Kidney epithelial cell (primary cell): ENCODE measurements around the gene TDRD1. TPM values are rescaled to one million over a fixed set of nuclear protein-coding genes. Genes with fewer than 3 reads are reported as not detected.

Source experiments
- DNase-seq: peaks from one replicate; pipeline ENCODE4 v3.0.0-alpha.2; 2010; ENCODE audit warnings: low read depth
- H3K27me3 ChIP-seq: 2 replicates; pipeline ENCODE4 v1.6.0; 2011; ENCODE audit warnings: low read length; ENCODE audit not compliant: control insufficient read depth, insufficient read depth
- H3K36me3 ChIP-seq: 2 replicates; pipeline ENCODE4 v1.5.1; 2011; ENCODE audit warnings: low read length; ENCODE audit not compliant: control insufficient read depth, insufficient read depth
- H3K4me3 ChIP-seq: 2 replicates; pipeline ENCODE4 v1.5.1; 2011; ENCODE audit warnings: low read depth, mild to moderate bottlenecking, control low read depth, low read length
- total RNA-seq: library from RNA; depleted of rRNA; stranded (reverse); fragments of >200 nt; gene quantifications from 2 replicates; pipeline ENCODE4 v1.2.3, GENCODE V29; 2015
- TF ChIP-seq, protein P1 (sequence below): IDR thresholded peaks from 2 replicates; pipeline ENCODE4 v1.5.1; 2011; ENCODE audit warnings: mild to moderate bottlenecking, moderate library complexity, low read length, control low read depth, inconsistent platforms; ENCODE audit not compliant: insufficient read depth, poor library complexity, severe bottlenecking

TDRD1 gene
- total RNA-seq, 1 donor from 2014 or later = not detected

DNA sequence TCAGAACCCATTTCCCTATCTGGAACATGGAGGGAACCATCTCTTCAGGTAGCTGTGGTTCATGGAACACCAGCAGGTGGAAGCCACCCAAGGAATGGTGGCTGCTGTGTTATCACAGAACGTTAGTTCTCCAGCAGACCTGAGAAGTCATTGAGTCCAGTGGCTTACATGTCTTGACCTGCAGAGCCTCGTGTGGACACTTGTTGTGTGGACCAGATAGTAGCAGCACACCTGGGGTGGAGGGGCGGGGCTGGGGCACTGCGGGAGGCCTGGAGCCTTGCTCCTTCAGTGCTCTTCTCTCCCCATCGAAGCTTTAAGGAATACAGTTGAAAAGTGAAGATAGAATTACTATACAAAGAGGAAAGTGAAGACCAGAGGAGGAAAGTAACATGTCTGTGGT lies 102.3 kb downstream of the TDRD1 start:
- DNase-seq = no peak
- TF ChIP-seq, protein P1, sequence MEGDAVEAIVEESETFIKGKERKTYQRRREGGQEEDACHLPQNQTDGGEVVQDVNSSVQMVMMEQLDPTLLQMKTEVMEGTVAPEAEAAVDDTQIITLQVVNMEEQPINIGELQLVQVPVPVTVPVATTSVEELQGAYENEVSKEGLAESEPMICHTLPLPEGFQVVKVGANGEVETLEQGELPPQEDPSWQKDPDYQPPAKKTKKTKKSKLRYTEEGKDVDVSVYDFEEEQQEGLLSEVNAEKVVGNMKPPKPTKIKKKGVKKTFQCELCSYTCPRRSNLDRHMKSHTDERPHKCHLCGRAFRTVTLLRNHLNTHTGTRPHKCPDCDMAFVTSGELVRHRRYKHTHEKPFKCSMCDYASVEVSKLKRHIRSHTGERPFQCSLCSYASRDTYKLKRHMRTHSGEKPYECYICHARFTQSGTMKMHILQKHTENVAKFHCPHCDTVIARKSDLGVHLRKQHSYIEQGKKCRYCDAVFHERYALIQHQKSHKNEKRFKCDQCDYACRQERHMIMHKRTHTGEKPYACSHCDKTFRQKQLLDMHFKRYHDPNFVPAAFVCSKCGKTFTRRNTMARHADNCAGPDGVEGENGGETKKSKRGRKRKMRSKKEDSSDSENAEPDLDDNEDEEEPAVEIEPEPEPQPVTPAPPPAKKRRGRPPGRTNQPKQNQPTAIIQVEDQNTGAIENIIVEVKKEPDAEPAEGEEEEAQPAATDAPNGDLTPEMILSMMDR = no peak

More for the DNA sequence above, 102.3 kb downstream of the TDRD1 start:
- no peaks in the 10 kb centered on the region for H3K36me3 ChIP-seq
- peaks cover 5% of the 10 kb centered on the region for H3K27me3 ChIP-seq
- no peak overlapping the region for H3K4me3 ChIP-seq

Other genes with a start within 250 kb of the TDRD1 start
- 0.04 and 0.21 TPM in 2 replicates for gene ADRB1, start 135.5 kb upstream of the TDRD1 start, total RNA-seq
- gene CCDC186, start 5.2 kb upstream of the TDRD1 start, total RNA-seq = 11.6 and 14.1 TPM in 2 replicates
- 2.2 and 3.8 TPM in 2 replicates for gene VWA2, start 59.9 kb downstream of the TDRD1 start, total RNA-seq
- gene AFAP1L2, start 225.1 kb downstream of the TDRD1 start, total RNA-seq = 8.1 and 10.2 TPM in 2 replicates